Adrenal gland (tissue), 12 donors: ENCODE data around the gene RYR1. TPM values are rescaled to one million over a fixed set of nuclear protein-coding genes. Genes with fewer than 3 reads are reported as not detected.

Experiments
- DNase-seq, 7 donors: peaks; one replicate each; pipeline ENCODE4 v3.0.0-alpha.2; 2019 to 2020
- H3K27ac ChIP-seq, 5 donors: fragments of 200-600 bp; sonication (generic) in 4 of 5; 1 replicate in 3 of 5; 2 replicates in 2 of 5; pipeline versions ENCODE4 v1.5.1 to v1.8.0; 2016 to 2020; ENCODE audit warnings: mild to moderate bottlenecking in 1 of 5
- H3K27me3 ChIP-seq: fragments of 200-600 bp; 2 replicates; pipeline ENCODE4 v1.8.0; 2021
- H3K36me3 ChIP-seq, 2 donors: fragments of 200-600 bp; replicated peaks in 1 of 2; 1 replicate in 1 of 2; 2 replicates in 1 of 2; pipeline versions ENCODE4 v1.5.1 to v1.8.0; 2018 to 2022
- H3K4me1 ChIP-seq, 2 donors: fragments of 200-600 bp; replicated peaks in 1 of 2; 1 replicate in 1 of 2; 2 replicates in 1 of 2; pipeline versions ENCODE4 v1.5.1 to v1.8.0; 2018 to 2021
- H3K4me3 ChIP-seq, 4 donors: fragments of 200-600 bp; sonication (generic) in 3 of 4; one replicate each; pipeline ENCODE4 v1.5.1; 2016 to 2018
- H3K9me3 ChIP-seq, 3 donors: fragments of 200-600 bp; sonication (generic) in 1 of 3; replicated peaks in 1 of 3; 1 replicate in 2 of 3; 2 replicates in 1 of 3; pipeline versions ENCODE4 v1.5.1 to v1.8.0; 2016 to 2021
- CTCF ChIP-seq, 6 experiments: fragments of 450-650 bp in 4 of 6; fragments of 200-600 bp in 2 of 6; sonication (generic) in 1 of 6; IDR thresholded peaks; 1 replicate in 5 of 6; 2 replicates in 1 of 6; pipeline versions ENCODE4 v1.5.1 to v1.8.0; 2016 to 2021; ENCODE audit warnings: antibody characterized with exemption in 6 of 6, mild to moderate bottlenecking in 2 of 6, moderate library complexity in 1 of 6
- POLR2A ChIP-seq, 2 donors: fragments of 450-650 bp; IDR thresholded peaks; one replicate each; pipeline ENCODE4 v1.6.1; 2017; ENCODE audit warnings: antibody characterized with exemption in 2 of 2, mild to moderate bottlenecking in 2 of 2, moderate library complexity in 1 of 2
- WGBS, 4 donors: extraction: QIAGEN DNeasy Blood & Tissue Kit in 2 of 4; methylation state at CpG; one replicate each; pipeline versions ENCODE4 v1.1.5 to v1.1.7; 2013 to 2017; 5-methylcytosine and 5-hydroxymethylcytosine counted together
- intact Hi-C, 2 donors: fragments of 100-400 bp; cut with DNase I; formaldehyde crosslinking; loops; one replicate each; pipeline versions ENCODE4 v1.14.1 to v1.15.0; 2022 to 2023
- polyA plus RNA-seq, 3 donors: library from polyadenylated mRNA; stranded (reverse); fragments of 200-250 nt in 2 of 3; fragments of 350-450 nt in 1 of 3; fragmentation: Illumina TruSeq in 1 of 3; extraction: RNeasy Lipid Tissue Mini Kit (QIAGEN cat#74804) in 1 of 3; gene quantifications; one replicate each; pipeline ENCODE4 v1.2.3, GENCODE V29; 2013 to 2014
- total RNA-seq, 9 donors: library from RNA; depleted of rRNA in 4 of 9; stranded (reverse); fragments of >200 nt in 4 of 9; fragments of 120-200 nt in 1 of 9; fragmentation: NEBNext Ultra II Directional in 1 of 9; extraction: Animal tissue kit (Norgen Biotek cat#: 25700) in 1 of 9; gene quantifications; one replicate each; pipeline versions ENCODE4 v1.1.0 to v1.2.4, GENCODE V29; 2013 to 2023
- donor health status: healthy with polysubstance abuse.
- donor health status: Bipolar disorder and iron deficiency.
- donor health status: DM: yes; HTN: yes; CAD: no.
- donor health status: DM: no; HTN: no; CAD: no.
- donor health status: DM: no; HTN: no; CAD: no.
- donor health status: DM: yes; HTN: yes; CAD: no.

Gene RYR1
- total and polyA plus RNA-seq, 12 donors: 0.90 to 10.0 (median 3.2) TPM

GRCh38 chr19:38527466-38528136, 94.1 kb downstream of the RYR1 start:
- H3K4me1 ChIP-seq: no peaks in the 10 kb centered on the region
- H3K36me3 ChIP-seq: no peaks in the 10 kb centered on the region
- no peak for DNase-seq
- TF ChIP-seq CTCF (IDR thresholded peaks at IDR 0.05) (no peak), POLR2A (IDR thresholded peaks at IDR 0.05) (no peak)
- intact Hi-C loops: no loop called here
- H3K27ac ChIP-seq: no peak overlapping the region
- H3K27me3 ChIP-seq: no peaks in the 10 kb centered on the region
- H3K4me3 ChIP-seq: no peak overlapping the region
- WGBS, 4 donors: 72 to 83% (median 74%) methylated on average over 29 to 32 of the region's 32 CpGs
- H3K9me3 ChIP-seq: no peaks in the 10 kb centered on the region

- H3K9me3 ChIP-seq: no peaks in the 10 kb centered on the region
- no peaks in the 10 kb centered on the region for H3K27me3 ChIP-seq
- no peaks in the 10 kb centered on the region for H3K4me1 ChIP-seq
- DNase-seq: no peak
- intact Hi-C loops: no loop called here
- 75 to 78% (median 76%) methylated on average over 21 to 24 of the region's 24 CpGs for WGBS, 4 donors
- no peak overlapping the region for H3K4me3 ChIP-seq
- no peak overlapping the region for H3K27ac ChIP-seq
- TF ChIP-seq POLR2A (IDR thresholded peaks at IDR 0.05) (no peak), CTCF (IDR thresholded peaks at IDR 0.05) (no peak)
- H3K36me3 ChIP-seq: no peaks in the 10 kb centered on the region
These were observed 94.8 kb downstream of the RYR1 start for GRCh38 chr19:38528213-38528755.

- DNase-seq: no peak
- Histone ChIP-seq H3K4me3 (no peak overlapping the region), H3K9me3 (no peaks in the 10 kb centered on the region), H3K27me3 (no peaks in the 10 kb centered on the region), H3K27ac (no peak overlapping the region), H3K36me3 (no peaks in the 10 kb centered on the region), H3K4me1 (no peaks in the 10 kb centered on the region)
- intact Hi-C loops: no loop called here
- 73 to 86% (median 82%) methylated on average over 3 to 6 of the region's 6 CpGs for WGBS, 4 donors
- TF ChIP-seq CTCF (IDR thresholded peaks at IDR 0.05) (no peak), POLR2A (IDR thresholded peaks at IDR 0.05) (no peak)
These were observed 95.4 kb downstream of the RYR1 start for GRCh38 chr19:38528931-38529330.

- Histone ChIP-seq H3K4me1 (no peaks in the 10 kb centered on the region), H3K4me3 (no peak overlapping the region), H3K27me3 (no peaks in the 10 kb centered on the region), H3K27ac (no peak overlapping the region), H3K36me3 (no peaks in the 10 kb centered on the region), H3K9me3 (no peaks in the 10 kb centered on the region)
- TF ChIP-seq CTCF (IDR thresholded peaks at IDR 0.05): no peak
- intact Hi-C loops: no loop called here
- DNase-seq: no peak
- 95 to 100% (median 97%) methylated on average over 2 of the region's 2 CpGs for WGBS, 4 donors
These were observed 98.0 kb downstream of the RYR1 start for GRCh38 chr19:38531515-38531914.
